NCI-H82 treated with DMSO at 0.1 percent for 48 hours (cell line): ENCODE data around the gene FAM234B.
A peak's percentile ranks its signal among the peaks of the same experiment; 100 is the strongest.

ENCODE experiments used
- DNase-seq: peaks from one replicate; lab custom pipeline; 2025; ENCODE audit not compliant: unreplicated experiment; lab: John Stamatoyannopoulos, UW

Gene FAM234B

GRCh38 chr12:13088496-13088895 lies 44.3 kb downstream of the FAM234B start:
- DNase-seq, result no peak

- DNase-seq, result no peak
Measured at GRCh38 chr12:13090054-13090453, 45.9 kb downstream of the FAM234B start.

- DNase-seq, result no peak
Measured at GRCh38 chr12:13091832-13092231, 47.7 kb downstream of the FAM234B start.

- peak; percentile 59 for DNase-seq
Measured at GRCh38 chr12:13093191-13093847, 49.1 kb downstream of the FAM234B start.

DNA sequence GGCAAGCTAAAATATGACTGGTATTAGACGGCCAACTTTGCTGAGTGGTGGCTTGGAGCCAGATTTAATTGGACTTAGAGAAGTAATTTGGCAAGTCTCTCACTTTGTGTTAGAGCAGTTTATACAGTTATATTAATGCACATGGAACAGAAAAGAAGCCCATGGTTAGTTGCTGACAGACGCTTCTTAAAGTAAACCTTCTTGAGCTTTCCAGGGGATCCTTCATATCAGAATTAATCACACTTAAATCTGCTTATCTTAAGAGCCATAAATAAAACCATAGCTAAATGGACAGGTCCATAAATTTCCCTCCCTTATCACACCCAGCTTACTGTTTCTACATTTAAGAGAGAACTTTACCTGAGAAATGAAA lies 49.7 kb downstream of the FAM234B start:
- DNase-seq, result peak; percentile 98

DNA sequence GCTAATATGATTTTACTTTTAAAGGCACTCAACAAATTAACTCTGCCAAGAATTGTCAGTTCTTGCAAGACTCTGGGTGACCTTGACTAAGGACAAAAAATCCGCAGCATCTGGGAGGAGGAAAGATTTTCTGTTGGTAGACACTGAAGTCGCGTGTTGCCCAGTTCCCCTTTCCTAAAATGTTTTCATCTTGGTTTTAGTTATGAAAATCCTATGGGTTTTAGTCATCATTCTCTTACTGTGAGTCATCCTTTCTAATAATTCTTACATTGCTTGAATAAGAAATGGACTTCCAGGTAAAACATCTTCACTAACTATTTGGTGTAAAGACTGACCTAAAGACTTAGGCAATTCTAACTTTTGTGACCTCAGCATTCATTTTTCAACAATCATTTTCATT lies 50.2 kb downstream of the FAM234B start:
- peak; percentile 41 for DNase-seq

DNA sequence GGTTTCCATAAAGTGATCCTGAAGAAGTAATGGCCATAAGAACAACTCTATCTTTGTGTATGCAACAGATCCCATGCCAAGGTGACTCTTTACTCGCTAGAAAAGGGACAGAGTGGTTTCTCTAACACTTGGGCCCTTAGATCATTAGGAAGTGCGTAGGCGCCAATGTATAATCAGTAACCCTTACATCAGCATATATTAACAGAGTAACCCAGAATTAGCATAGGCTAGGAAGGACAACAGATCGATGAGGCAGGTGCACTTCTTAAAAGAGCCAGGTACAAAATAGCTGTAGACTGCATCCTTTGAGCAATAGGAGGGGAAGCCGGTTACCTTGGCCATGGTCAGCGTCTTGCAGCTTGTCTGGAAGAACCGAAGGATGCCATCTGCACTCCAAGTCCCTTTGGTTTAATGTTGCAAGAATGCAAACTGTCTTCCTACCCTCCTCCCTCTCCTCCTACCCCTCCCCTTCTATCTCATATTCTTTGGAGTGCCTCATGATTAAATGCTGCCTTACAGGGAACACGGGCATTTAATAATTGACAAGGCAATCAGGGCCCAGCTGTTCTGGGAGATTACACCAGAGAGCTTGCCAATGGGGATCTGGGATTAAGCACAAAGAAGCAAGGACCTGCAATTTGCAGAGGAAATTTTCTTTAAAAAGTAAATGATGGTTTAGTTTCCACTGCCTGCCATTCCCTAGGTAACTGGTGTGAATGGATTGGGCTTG lies 51.2 kb downstream of the FAM234B start:
- peak; percentile 97 for DNase-seq

- no peak for DNase-seq
Measured at GRCh38 chr12:13097491-13098011, 53.4 kb downstream of the FAM234B start.

GRCh38 chr12:13099066-13099843 lies 55.1 kb downstream of the FAM234B start:
- DNase-seq, result no peak

- DNase-seq, result no peak
Measured at GRCh38 chr12:13099844-13100604, 55.8 kb downstream of the FAM234B start.

- DNase-seq, result no peak
Measured at GRCh38 chr12:13100605-13100881, 56.4 kb downstream of the FAM234B start.

DNA sequence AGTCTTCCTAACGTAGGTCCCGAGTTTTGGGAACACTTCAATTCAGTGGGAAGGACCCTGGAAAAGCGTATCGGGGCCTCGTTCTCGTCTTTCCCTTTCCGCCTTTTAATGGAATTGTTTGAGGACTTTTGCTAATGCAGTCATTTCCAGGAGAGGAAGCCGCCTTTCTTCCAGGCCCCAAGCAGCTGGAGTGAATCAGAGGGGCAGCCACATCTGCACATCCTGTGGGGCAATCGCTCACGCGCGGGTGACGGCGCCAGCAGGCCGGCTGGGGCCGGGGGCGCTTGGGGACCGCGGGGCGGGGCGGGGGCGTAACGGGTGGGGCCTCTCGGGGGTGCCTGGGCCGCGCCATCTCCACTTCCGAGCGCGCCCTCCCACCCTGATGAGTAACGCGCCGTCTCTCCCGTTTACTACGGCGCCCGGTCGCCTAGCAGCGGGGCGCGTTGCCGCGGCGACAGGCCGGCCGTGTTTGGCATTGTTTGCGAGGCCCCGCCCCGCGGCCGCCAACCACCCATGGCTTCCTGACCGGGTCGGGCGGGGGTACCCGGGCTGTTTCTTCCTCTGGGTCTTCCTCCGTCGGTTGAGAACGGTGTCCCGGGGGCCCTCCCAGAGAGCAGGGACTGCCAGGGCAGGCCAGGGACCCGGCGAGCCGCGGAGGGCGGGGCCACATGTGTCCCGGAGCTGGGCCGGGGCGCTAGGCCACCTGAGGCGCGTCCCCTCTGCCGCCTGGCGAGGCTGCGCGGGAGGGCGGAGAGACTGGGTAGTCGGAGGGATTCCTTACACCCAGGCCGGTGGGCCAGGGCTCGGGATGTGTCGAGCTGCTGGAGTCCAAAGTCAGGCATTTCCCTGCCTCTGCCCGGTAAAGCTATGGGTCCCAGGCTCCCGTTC lies 56.9 kb downstream of the FAM234B start:
- peak; percentile 44 for DNase-seq

GRCh38 chr12:13101821-13102375 lies 57.7 kb downstream of the FAM234B start:
- peak; percentile 3 for DNase-seq

- DNase-seq, result no peak
Measured at GRCh38 chr12:13102461-13103195, 58.4 kb downstream of the FAM234B start.

DNA sequence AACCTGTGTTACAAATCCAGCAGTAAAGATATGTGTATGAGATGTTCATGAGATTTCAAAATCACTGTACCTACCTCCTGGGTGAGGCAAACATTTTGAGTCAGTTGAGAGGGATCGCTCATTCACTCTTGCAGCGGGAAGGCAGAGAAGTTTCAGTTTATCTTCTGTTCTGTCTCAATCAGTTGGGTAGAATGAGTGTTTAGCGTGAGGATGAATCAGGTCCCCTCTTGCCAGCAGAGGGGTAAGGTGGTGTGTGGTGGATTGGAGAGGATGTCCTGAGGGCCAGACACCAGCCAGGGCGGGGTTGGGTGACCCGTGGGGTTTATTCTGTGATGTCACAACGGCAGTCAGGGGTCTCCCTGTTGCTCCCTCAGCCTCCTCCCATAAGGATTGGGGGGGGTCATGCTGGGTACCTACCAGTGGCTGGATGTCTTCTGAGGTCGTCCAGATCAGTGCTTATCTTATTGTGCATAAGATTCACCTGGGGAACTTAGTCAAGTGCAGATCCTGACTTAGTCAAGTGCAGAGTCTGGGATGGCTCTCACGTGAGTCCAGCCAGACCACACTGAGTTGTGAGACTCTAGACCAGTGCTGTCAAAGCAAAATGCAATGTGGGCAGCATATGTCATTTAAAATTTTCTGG lies 59.3 kb downstream of the FAM234B start, which contains the start of gene GSG1:
Gene GSG1, minus strand, starts transcription at position 277 of the 643 bp plus-strand sequence. Its CDS starts 155 bp downstream, at position 122.
- no peak for DNase-seq

DNA sequence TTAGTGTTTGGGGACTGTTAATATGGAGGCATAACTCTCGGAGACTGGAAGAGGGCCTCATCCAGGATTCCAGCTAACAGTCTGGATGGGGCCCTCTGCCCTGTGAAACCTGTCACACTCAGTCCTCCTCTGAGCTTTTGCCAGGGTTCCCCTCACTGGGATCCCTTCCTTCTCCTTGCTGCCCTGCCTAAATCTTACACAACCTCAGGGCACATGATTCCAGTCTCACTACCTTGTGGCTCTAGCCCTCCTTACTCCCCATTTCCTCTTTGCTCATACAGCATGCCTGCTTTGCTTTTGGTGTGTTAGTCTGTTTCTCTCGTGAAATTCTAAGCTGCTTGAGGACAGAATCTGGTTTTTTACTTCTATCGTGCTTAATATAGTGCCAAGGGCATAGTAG lies 60.2 kb downstream of the FAM234B start:
- DNase-seq, result no peak

DNA sequence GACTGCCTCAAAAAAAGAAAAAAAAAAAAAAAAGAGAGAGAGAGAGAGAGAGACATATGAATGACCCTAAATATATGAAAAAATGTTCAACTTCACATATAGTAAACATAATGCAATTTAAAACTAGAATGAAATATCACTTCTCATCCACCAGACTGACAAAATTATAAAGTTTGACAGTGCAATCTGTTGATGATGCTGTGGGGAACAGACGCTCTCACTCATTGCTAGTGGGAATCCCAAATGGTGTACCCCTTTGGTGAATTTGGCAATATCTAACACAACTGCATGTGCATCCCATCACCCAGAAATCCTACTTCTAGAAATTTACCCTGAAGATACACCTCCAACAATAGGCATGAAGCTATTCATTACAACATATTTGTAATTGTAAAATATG lies 61.6 kb downstream of the FAM234B start:
- DNase-seq, result no peak

- DNase-seq, result no peak
Measured at GRCh38 chr12:13106666-13107065, 62.5 kb downstream of the FAM234B start.

GRCh38 chr12:13112968-13113367 lies 68.8 kb downstream of the FAM234B start:
- DNase-seq, result no peak
